HG03196 (cell line): Measurements from ENCODE around the gene ART3.

ENCODE experiments used
- ATAC-seq: cut with Tn5 transposase; IDR thresholded peaks from one replicate; pipeline ENCODE4 v1.9.1; 2021; ENCODE audit not compliant: unreplicated experiment

Gene ART3

GRCh38 chr4:76144546-76144945 is 70.0 kb downstream of the ART3 start:
- no peak for ATAC-seq

GRCh38 chr4:76147454-76148141 is 73.1 kb downstream of the ART3 start:
- ATAC-seq = peak; percentile 39

GRCh38 chr4:76148142-76148865 is 73.8 kb downstream of the ART3 start, which contains the start of gene NUP54:
TSS of gene NUP54 (minus strand) at chr4:76148397. CDS start at chr4:76148374, 23 bp downstream.
- peak; percentile 99 for ATAC-seq

GRCh38 chr4:76153356-76153755 is 78.8 kb downstream of the ART3 start:
- ATAC-seq = no peak

- ATAC-seq = no peak
Observed at GRCh38 chr4:76155979-76156378, 81.5 kb downstream of the ART3 start.

- ATAC-seq = no peak
Observed at GRCh38 chr4:76156635-76157034, 82.1 kb downstream of the ART3 start.

- ATAC-seq = no peak
Observed at GRCh38 chr4:76160355-76160754, 85.8 kb downstream of the ART3 start.
